PC-3 (cell line): ENCODE data around the gene LIN7B. TPM values are rescaled to one million over a fixed set of nuclear protein-coding genes. Genes with fewer than 3 reads are reported as not detected.

Experiments used
- ATAC-seq: fragments of 200-7000 bp; cut with Tn5 transposase; 2 replicates; pipeline ENCODE4 v1.9.1; 2020; ENCODE audit warnings: mild to moderate bottlenecking, moderate library complexity
- BruUV-seq: library from RNA; stranded (reverse); fragments of 400-500 nt; replicated peaks from 2 replicates; lab custom pipeline; 2021; lab: Mats Ljungman, UMichigan
- CTCF ChIA-PET: fragments of 300-600 bp; sonication (Branson Sonifier 250); formaldehyde crosslinking; loops from one replicate; lab custom pipeline; 2022; ENCODE audit warnings: antibody characterized with exemption; lab: Charles Lee
- POLR2A ChIA-PET: fragments of 300-600 bp; sonication (Branson Sonifier 250); formaldehyde crosslinking; loops from one replicate; lab custom pipeline; 2022; ENCODE audit warnings: antibody characterized with exemption; ENCODE audit not compliant: unreplicated experiment; lab: Charles Lee
- DNase-seq: peaks from one replicate; pipeline ENCODE4 v3.0.0-alpha.2; 2015
- H2AFZ ChIP-seq: fragments of 300-600 bp; sonication (generic); 2 replicates; pipeline ENCODE4 v1.6.0; 2016; ENCODE audit warnings: antibody characterized with exemption, low read length
- H3F3A ChIP-seq: fragments of 300-600 bp; sonication (generic); one replicate; pipeline ENCODE4 v1.6.0; 2017; ENCODE audit warnings: antibody characterized with exemption, low read length, control low read depth, mild to moderate bottlenecking; ENCODE audit not compliant: unreplicated experiment
- H3K27ac ChIP-seq: fragments of 300-600 bp; sonication (generic); 2 replicates; pipeline ENCODE4 v1.5.1; 2016; ENCODE audit warnings: mild to moderate bottlenecking, low read length
- H3K27me3 ChIP-seq: fragments of 300-600 bp; sonication (generic); 2 replicates; pipeline ENCODE4 v1.6.1; 2016; ENCODE audit warnings: low read length, mixed read lengths
- H3K36me3 ChIP-seq: fragments of 300-600 bp; sonication (generic); 2 replicates; pipeline ENCODE4 v1.6.1; 2016; ENCODE audit warnings: low read depth, mixed run types, low read length, mixed read lengths
- H3K4me1 ChIP-seq: fragments of 300-600 bp; sonication (generic); 2 replicates; pipeline ENCODE4 v1.5.1; 2016; ENCODE audit warnings: low read length; ENCODE audit not compliant: insufficient read depth
- H3K4me2 ChIP-seq: fragments of 300-600 bp; sonication (generic); 2 replicates; pipeline ENCODE4 v1.6.0; 2016; ENCODE audit warnings: low read length
- H3K4me3 ChIP-seq: fragments of 300-600 bp; sonication (generic); 2 replicates; pipeline ENCODE4 v1.5.1; 2016; ENCODE audit warnings: mild to moderate bottlenecking, low read length, mixed read lengths
- H3K79me2 ChIP-seq: fragments of 300-600 bp; sonication (generic); 2 replicates; pipeline ENCODE4 v1.6.1; 2017; ENCODE audit warnings: low read length, mixed read lengths
- H3K9ac ChIP-seq: fragments of 300-600 bp; sonication (generic); 2 replicates; pipeline ENCODE4 v1.6.0; 2016; ENCODE audit warnings: mild to moderate bottlenecking, low read length
- H3K9me2 ChIP-seq: fragments of 300-600 bp; sonication (generic); replicated peaks from 2 replicates; pipeline ENCODE4 v1.6.1; 2016; ENCODE audit warnings: mixed run types, low read length, mixed read lengths
- H3K9me3 ChIP-seq: fragments of 300-600 bp; sonication (generic); 2 replicates; pipeline ENCODE4 v1.6.1; 2016; ENCODE audit warnings: low read length, mixed read lengths
- H4K20me1 ChIP-seq: fragments of 300-600 bp; sonication (generic); 2 replicates; pipeline ENCODE4 v1.6.1; 2016; ENCODE audit warnings: low read length, mixed read lengths
- EZH2 ChIP-seq: fragments of 300-600 bp; sonication (generic); IDR thresholded peaks from one replicate; pipeline ENCODE4 v1.6.1; 2017; ENCODE audit warnings: antibody characterized with exemption, mild to moderate bottlenecking, low read length; ENCODE audit not compliant: unreplicated experiment
- EZH2phosphoT487 ChIP-seq: fragments of 300-600 bp; sonication (generic); IDR thresholded peaks from 2 replicates; pipeline ENCODE4 v1.6.1; 2018; ENCODE audit warnings: mild to moderate bottlenecking, antibody characterized with exemption, low read length, borderline replicate concordance
- intact Hi-C: fragments of 100-400 bp; cut with micrococcal nuclease; formaldehyde crosslinking; loops from 2 replicates; pipeline ENCODE4 v1.9.0; 2023
- total RNA-seq: library from RNA; depleted of rRNA; stranded (reverse); fragments of >200 nt; gene quantifications from 2 replicates; pipeline ENCODE4 v1.2.3, GENCODE V29; 2014
- TF ChIP-seq, protein P1 (sequence below): fragments of 300-600 bp; sonication (generic); conservative IDR thresholded peaks from 2 replicates; pipeline ENCODE4 v1.5.1; 2017; ENCODE audit warnings: antibody characterized with exemption, low read depth, mild to moderate bottlenecking, low read length

Gene LIN7B
- total RNA-seq, 1 experiment from 2014 or later, result 11.6 TPM

GRCh38 chr19:49098795-49099194 lies 15.4 kb upstream of the LIN7B start:
- H3K9me3 ChIP-seq, result no peaks in the 10 kb centered on the region

DNA sequence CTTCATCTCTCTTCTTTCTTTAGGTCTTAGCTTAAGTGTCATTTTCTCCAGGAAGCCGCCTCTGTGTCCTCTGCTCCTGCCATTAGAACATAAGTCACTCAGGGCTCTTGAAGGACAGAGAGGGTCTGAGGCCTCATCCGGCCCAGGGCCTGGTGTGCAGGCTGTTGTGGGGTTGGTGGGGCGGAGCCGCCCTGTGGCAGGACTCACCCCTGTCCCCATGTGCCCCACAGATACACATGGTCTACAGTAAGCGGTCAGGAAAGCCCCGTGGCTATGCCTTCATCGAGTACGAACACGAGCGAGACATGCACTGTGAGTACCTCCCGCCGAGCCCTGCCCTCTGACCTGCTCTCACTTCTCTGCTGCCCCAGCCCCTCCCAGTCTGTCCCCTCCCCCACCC lies 13.0 kb upstream of the LIN7B start:
- Histone ChIP-seq H3K36me3 (peaks cover 41% of the 10 kb centered on the region), H3K27ac (no peak overlapping the region), H3K79me2 (peaks cover 8% of the 10 kb centered on the region), H2AFZ (no peak overlapping the region), H4K20me1 (peaks cover 12% of the 10 kb centered on the region), H3K4me3 (no peak overlapping the region), H3F3A (peaks cover 6% of the 10 kb centered on the region), H3K4me2 (no peak overlapping the region), H3K4me1 (peaks cover 8% of the 10 kb centered on the region), H3K27me3 (no peaks in the 10 kb centered on the region), H3K9me3 (no peaks in the 10 kb centered on the region), H3K9ac (no peak overlapping the region), H3K9me2 (no peaks in the 10 kb centered on the region)
- TF ChIP-seq EZH2, result no peak
- TF ChIP-seq EZH2phosphoT487, result no peak
- TF ChIP-seq, protein P1, sequence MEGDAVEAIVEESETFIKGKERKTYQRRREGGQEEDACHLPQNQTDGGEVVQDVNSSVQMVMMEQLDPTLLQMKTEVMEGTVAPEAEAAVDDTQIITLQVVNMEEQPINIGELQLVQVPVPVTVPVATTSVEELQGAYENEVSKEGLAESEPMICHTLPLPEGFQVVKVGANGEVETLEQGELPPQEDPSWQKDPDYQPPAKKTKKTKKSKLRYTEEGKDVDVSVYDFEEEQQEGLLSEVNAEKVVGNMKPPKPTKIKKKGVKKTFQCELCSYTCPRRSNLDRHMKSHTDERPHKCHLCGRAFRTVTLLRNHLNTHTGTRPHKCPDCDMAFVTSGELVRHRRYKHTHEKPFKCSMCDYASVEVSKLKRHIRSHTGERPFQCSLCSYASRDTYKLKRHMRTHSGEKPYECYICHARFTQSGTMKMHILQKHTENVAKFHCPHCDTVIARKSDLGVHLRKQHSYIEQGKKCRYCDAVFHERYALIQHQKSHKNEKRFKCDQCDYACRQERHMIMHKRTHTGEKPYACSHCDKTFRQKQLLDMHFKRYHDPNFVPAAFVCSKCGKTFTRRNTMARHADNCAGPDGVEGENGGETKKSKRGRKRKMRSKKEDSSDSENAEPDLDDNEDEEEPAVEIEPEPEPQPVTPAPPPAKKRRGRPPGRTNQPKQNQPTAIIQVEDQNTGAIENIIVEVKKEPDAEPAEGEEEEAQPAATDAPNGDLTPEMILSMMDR, result no peak
- intact Hi-C loops, result no loop called here
- ChIA-PET CTCF (no interaction called here), POLR2A (no interaction called here)
- DNase-seq (no peak), ATAC-seq (no peak)
- BruUV-seq, result no TSS peak

More at GRCh38 chr19:49098795-49099194, 15.4 kb upstream of the LIN7B start:
- no peak for TF ChIP-seq EZH2
- TF ChIP-seq, protein P1, result no peak
- no peak overlapping the region for H3K27ac ChIP-seq
- H3K9ac ChIP-seq, result no peak overlapping the region
- peaks cover 37% of the 10 kb centered on the region for H3K36me3 ChIP-seq
- CTCF ChIA-PET, result interaction anchor here (1.6 kb wide), 1 partner anchor 29 kb away, joined by 16 read pairs; no protein-coding TSS in a partner anchor
- peaks cover 8% of the 10 kb centered on the region for H3K4me1 ChIP-seq
- no peaks in the 10 kb centered on the region for H3K27me3 ChIP-seq
- POLR2A ChIA-PET, result no interaction called here
- no peaks in the 10 kb centered on the region for H3K9me2 ChIP-seq
- DNase-seq (no peak), ATAC-seq (no peak)
- H3K79me2 ChIP-seq, result peaks cover 27% of the 10 kb centered on the region
- H3K4me3 ChIP-seq, result no peak overlapping the region
- intact Hi-C loops, result loop anchor here (5.0 kb wide), 1 partner anchor 109 kb away; no protein-coding TSS in a partner anchor
- peaks cover 6% of the 10 kb centered on the region for H3F3A ChIP-seq
- H4K20me1 ChIP-seq, result peaks cover 19% of the 10 kb centered on the region
- no peak overlapping the region for H3K4me2 ChIP-seq
- no peak overlapping the region for H2AFZ ChIP-seq
- no TSS peak for BruUV-seq

DNA sequence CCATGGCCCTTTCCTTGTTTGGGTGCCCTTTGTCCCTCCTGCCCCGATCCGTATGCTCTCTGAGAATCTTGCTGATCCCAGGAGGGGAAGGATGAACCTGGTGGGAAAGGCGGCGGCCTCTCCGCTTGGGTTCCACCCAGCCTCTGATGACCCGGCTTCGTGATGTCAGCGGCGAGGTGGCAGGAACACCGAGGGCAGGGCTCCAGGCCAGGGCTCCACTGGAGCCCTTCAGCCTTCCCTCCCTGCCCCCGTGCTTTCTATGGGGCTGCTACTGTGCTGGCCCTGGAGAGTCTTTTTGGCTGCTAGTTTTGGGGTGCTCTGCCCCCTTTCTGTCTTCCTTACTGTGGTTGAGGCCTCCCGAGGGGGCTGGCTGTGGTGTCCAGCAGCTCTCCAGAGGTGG lies 11.9 kb upstream of the LIN7B start:
- ATAC-seq (no peak), DNase-seq (no peak)
- Histone ChIP-seq H2AFZ (no peak overlapping the region), H3K4me1 (peaks cover 4% of the 10 kb centered on the region), H3K36me3 (peaks cover 49% of the 10 kb centered on the region), H3K27me3 (no peaks in the 10 kb centered on the region), H3K79me2 (peaks cover 8% of the 10 kb centered on the region), H3K4me3 (no peak overlapping the region), H3K27ac (no peak overlapping the region), H3F3A (peaks cover 3% of the 10 kb centered on the region), H3K9me2 (no peaks in the 10 kb centered on the region), H4K20me1 (peaks cover 8% of the 10 kb centered on the region), H3K9ac (no peak overlapping the region), H3K4me2 (no peak overlapping the region), H3K9me3 (no peaks in the 10 kb centered on the region)
- no TSS peak for BruUV-seq
- intact Hi-C loops, result no loop called here
- TF ChIP-seq, protein P1, result no peak
- TF ChIP-seq EZH2 (no peak), EZH2phosphoT487 (no peak)
- ChIA-PET CTCF (no interaction called here), POLR2A (no interaction called here)
